ENCODE results near the gene PCSK2. TPM values are rescaled to one million over a fixed set of nuclear protein-coding genes. Genes with fewer than 3 reads are reported as not detected.

PCSK2 gene
- total RNA-seq, 4 donors from 2014 or later = 0.29 TPM; not detected in 3

DNA sequence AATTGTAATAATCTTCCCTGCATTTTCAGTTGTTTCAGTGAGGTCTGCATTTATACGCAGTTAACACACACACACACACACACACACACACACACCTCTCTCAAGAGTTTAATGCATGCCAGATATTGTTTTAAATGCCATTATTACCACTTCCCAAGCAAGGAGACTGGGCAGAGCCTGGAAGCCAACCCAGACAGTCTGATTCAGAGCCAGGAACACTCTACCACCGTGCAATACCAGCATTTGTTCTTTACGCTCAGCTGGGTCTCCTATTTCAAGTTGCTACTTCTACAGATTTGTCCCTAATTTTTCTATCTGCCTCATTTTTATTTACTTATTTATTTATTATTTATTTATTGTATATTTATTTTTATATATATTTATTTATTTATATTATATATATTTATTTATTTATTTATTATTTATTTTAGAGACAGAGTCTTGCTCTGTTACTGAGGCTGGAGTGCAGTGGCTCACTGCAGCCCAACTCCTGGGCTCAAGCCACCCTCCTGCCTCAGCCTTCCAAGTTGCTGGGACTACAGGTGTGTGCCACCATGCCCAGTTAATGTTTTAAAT lies 68.4 kb downstream of the PCSK2 start:
- ATAC-seq = no peak
- Histone ChIP-seq H3K9me3 (no peaks in the 10 kb centered on the region), H3K36me3 (no peaks in the 10 kb centered on the region), H3K27ac (no peak overlapping the region), H3K27me3 (no peaks in the 10 kb centered on the region), H3K4me1 (no peaks in the 10 kb centered on the region), H3K4me3 (no peak overlapping the region)
- intact Hi-C loops (cut with DNase I; ENCODE audit: low total_unique reads) (no loop called here), in situ Hi-C loops (cut with MboI; ENCODE audit: low sequenced_read_pairs in 4 of 4) (no loop called here)
- TF ChIP-seq POLR2A (IDR thresholded peaks at IDR 0.05) = no peak
- TF ChIP-seq, protein P1, sequence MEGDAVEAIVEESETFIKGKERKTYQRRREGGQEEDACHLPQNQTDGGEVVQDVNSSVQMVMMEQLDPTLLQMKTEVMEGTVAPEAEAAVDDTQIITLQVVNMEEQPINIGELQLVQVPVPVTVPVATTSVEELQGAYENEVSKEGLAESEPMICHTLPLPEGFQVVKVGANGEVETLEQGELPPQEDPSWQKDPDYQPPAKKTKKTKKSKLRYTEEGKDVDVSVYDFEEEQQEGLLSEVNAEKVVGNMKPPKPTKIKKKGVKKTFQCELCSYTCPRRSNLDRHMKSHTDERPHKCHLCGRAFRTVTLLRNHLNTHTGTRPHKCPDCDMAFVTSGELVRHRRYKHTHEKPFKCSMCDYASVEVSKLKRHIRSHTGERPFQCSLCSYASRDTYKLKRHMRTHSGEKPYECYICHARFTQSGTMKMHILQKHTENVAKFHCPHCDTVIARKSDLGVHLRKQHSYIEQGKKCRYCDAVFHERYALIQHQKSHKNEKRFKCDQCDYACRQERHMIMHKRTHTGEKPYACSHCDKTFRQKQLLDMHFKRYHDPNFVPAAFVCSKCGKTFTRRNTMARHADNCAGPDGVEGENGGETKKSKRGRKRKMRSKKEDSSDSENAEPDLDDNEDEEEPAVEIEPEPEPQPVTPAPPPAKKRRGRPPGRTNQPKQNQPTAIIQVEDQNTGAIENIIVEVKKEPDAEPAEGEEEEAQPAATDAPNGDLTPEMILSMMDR (IDR thresholded peaks at IDR 0.05 in 4 of 5, conservative IDR thresholded peaks at IDR 0.05 in 1 of 5) = no peak
- DNase-seq = no peak

DNA sequence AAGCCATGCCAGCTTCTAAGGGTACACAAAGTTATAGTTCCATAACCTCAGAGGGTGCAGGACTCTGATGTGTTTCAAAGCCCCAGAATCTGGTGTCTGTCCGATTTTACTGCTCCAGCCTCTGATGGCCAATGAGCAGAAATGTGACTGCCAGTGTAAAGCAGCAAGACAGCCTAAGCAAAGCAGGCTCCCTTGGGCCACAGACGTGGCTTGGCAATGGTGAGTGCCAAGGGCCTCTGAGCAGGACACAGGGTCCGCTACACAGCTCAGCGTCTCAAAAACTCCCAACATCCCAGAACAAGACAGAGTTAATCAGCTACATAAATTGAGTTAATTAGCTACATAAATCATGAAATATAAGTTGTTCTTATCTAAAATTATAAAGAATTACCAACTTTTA lies 69.2 kb downstream of the PCSK2 start:
- in situ Hi-C loops (cut with MboI; ENCODE audit: low sequenced_read_pairs in 4 of 4) = no loop called here
- H3K9me3 ChIP-seq = no peaks in the 10 kb centered on the region
- H3K27me3 ChIP-seq = no peaks in the 10 kb centered on the region
- no peak overlapping the region for H3K27ac ChIP-seq
- H3K36me3 ChIP-seq = no peaks in the 10 kb centered on the region
- no peaks in the 10 kb centered on the region for H3K4me1 ChIP-seq
- no peak for TF ChIP-seq POLR2A (IDR thresholded peaks at IDR 0.05)
- TF ChIP-seq, protein P1 (IDR thresholded peaks at IDR 0.05 in 4 of 5, conservative IDR thresholded peaks at IDR 0.05 in 1 of 5) = no peak
- no peak overlapping the region for H3K4me3 ChIP-seq
- intact Hi-C loops (cut with DNase I; ENCODE audit: low total_unique reads) = no loop called here
- ATAC-seq (no peak), DNase-seq (no peak)

DNA sequence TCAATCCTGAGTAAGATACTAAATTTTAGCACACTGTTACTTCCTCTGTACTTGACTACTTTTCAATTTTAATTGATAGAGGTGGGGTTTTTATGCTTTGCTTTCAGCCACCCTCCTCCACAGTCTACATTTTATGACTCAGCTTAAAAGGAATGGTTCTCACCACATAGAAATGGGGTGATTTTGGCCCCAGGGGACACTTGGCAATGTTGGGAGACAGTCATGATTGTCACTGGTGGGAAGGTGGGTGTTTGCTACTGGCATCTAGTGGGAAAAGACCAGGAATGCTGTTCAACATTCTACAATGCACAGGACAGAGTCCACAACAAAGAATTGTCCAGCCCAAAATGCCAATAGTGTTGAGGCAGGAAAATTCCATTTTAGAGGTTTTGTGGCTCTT lies 71.3 kb downstream of the PCSK2 start:
- Histone ChIP-seq H3K9me3 (no peaks in the 10 kb centered on the region), H3K27me3 (no peaks in the 10 kb centered on the region), H3K36me3 (no peaks in the 10 kb centered on the region), H3K4me3 (no peak overlapping the region), H3K27ac (no peak overlapping the region), H3K4me1 (no peaks in the 10 kb centered on the region)
- intact Hi-C loops (cut with DNase I; ENCODE audit: low total_unique reads) (no loop called here), in situ Hi-C loops (cut with MboI; ENCODE audit: low sequenced_read_pairs in 4 of 4) (no loop called here)
- ATAC-seq = no peak
- DNase-seq = no peak
- TF ChIP-seq, protein P1 (IDR thresholded peaks at IDR 0.05 in 4 of 5, conservative IDR thresholded peaks at IDR 0.05 in 1 of 5) = no peak
- no peak for TF ChIP-seq POLR2A (IDR thresholded peaks at IDR 0.05)

DNA sequence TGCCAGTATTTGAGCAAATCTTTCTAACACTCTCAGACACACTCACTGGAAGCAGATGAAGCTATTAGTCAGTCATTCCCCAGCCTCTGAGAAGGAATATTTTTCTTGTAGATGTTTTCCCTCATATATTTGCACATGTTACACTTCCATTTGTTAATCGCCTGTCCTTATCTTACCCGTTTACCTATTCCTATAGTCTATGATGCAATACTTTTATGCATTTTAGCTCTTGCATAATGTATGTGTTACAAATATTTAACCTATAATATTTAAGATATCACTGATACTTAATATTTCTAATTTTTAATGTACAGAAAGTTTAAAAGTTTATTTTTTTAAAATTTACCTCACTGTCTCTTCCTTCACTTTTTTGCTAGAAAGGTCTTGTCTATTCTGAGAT lies 71.9 kb downstream of the PCSK2 start:
- no peaks in the 10 kb centered on the region for H3K4me1 ChIP-seq
- H3K27me3 ChIP-seq = no peaks in the 10 kb centered on the region
- ATAC-seq (no peak), DNase-seq (no peak)
- H3K27ac ChIP-seq = no peak overlapping the region
- H3K36me3 ChIP-seq = no peaks in the 10 kb centered on the region
- no peak overlapping the region for H3K4me3 ChIP-seq
- no peaks in the 10 kb centered on the region for H3K9me3 ChIP-seq
- TF ChIP-seq, protein P1 (IDR thresholded peaks at IDR 0.05 in 4 of 5, conservative IDR thresholded peaks at IDR 0.05 in 1 of 5) = no peak
- no peak for TF ChIP-seq POLR2A (IDR thresholded peaks at IDR 0.05)
- intact Hi-C loops (cut with DNase I; ENCODE audit: low total_unique reads) (no loop called here), in situ Hi-C loops (cut with MboI; ENCODE audit: low sequenced_read_pairs in 4 of 4) (no loop called here)

DNA sequence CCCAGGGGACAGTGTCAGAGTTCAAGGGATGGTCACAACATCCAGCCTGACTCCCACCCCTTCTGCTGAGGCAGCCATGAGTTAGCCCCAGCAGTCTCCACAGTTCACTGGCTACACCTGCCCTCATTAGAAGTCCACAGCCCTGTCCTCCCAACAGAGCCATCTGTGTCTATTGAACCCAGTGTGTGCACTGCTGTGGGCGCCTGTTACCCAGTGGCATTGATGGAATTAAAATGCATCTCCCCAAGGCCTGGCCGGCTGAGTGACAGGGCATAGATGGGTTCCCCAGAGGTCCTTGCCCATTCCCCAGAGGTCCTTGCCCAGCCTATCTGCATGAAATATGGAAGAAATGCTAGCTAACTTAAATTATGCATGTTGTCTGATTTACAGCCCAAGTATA lies 73.3 kb downstream of the PCSK2 start:
- no peak overlapping the region for H3K4me3 ChIP-seq
- H3K36me3 ChIP-seq = no peaks in the 10 kb centered on the region
- in situ Hi-C loops (cut with MboI; ENCODE audit: low sequenced_read_pairs in 4 of 4) (no loop called here), intact Hi-C loops (cut with DNase I; ENCODE audit: low total_unique reads) (no loop called here)
- DNase-seq = no peak
- no peak overlapping the region for H3K27ac ChIP-seq
- TF ChIP-seq, protein P1 (IDR thresholded peaks at IDR 0.05 in 4 of 5, conservative IDR thresholded peaks at IDR 0.05 in 1 of 5) = no peak
- H3K27me3 ChIP-seq = no peaks in the 10 kb centered on the region
- H3K4me1 ChIP-seq = no peaks in the 10 kb centered on the region
- ATAC-seq = no peak
- no peaks in the 10 kb centered on the region for H3K9me3 ChIP-seq
